ENCODE results near the gene OR10G4. TPM values are rescaled to one million over a fixed set of nuclear protein-coding genes. Genes with fewer than 3 reads are reported as not detected.
"Not testable (repeated sequence)": the region's sequence is repeated elsewhere in the genome, so short reads cannot be mapped to it uniquely, and the experiment has no call there.

The OR10G4 gene, protein sequence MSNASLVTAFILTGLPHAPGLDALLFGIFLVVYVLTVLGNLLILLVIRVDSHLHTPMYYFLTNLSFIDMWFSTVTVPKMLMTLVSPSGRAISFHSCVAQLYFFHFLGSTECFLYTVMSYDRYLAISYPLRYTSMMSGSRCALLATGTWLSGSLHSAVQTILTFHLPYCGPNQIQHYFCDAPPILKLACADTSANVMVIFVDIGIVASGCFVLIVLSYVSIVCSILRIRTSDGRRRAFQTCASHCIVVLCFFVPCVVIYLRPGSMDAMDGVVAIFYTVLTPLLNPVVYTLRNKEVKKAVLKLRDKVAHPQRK
- not detected in 2 replicates for total RNA-seq (2014; rRNA removed; shearing (Covaris generic))

DNA sequence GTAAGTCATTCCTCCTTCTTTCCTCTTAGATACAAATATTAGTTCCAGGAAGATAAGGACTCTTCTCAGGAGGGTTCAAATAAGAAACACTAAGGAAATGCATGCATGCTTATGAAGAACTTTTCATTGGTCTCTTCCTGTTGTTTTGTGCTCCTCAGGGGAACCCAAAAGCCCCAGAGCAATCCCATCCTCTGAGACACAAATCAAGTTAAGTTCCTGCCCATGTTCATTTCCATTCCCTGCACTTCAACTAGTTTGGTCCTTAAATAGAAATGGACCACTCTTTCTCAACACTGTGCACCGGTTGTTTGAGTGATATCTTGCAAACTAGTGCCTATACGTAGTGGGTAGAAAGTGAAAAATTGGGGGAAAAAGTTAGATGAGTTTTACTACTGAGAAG, at the start of gene OR10G4:
Gene OR10G4, plus strand, starts transcription at position 301 of the 400 bp plus-strand sequence. CDS start 2,578 bp downstream, outside the sequence.
- Histone ChIP-seq H3K27me3 (no peaks in the 10 kb centered on the region), H3K4me3 (no peak within 1 kb of the TSS), H3K36me3 (no peaks in the 10 kb centered on the region), H3K9me3 (replicated peaks) (no peaks in the 10 kb centered on the region), H3K4me1 (no peaks in the 10 kb centered on the region), H3K27ac (no peak within 1 kb of the TSS)
- DNase-seq = no peak

DNA sequence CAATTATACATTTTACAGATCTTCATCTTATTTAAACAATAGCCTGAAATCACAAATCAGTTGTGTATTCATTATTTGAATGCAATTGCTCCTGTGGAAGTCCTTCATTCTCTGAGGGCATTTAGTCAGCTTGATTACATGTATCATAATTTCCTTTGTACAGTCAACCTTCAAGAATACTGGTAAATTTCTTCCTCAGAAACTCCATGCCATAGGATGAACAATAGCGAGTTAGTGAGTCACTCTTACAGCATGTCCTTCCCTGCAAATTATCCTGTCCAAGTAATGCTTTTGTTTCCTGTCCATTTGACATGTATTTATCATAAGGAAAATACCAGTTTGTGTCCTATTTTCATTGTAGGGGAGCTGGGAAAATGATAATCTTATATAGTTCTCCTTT, 39.0 kb upstream of the OR10G4 start:
- H3K4me1 ChIP-seq = no peaks in the 10 kb centered on the region
- no peaks in the 10 kb centered on the region for H3K36me3 ChIP-seq
- H3K27me3 ChIP-seq = no peaks in the 10 kb centered on the region
- H3K4me3 ChIP-seq = no peak overlapping the region
- H3K9me3 ChIP-seq (replicated peaks) = no peaks in the 10 kb centered on the region
- no peak for DNase-seq
- no peak overlapping the region for H3K27ac ChIP-seq

DNA sequence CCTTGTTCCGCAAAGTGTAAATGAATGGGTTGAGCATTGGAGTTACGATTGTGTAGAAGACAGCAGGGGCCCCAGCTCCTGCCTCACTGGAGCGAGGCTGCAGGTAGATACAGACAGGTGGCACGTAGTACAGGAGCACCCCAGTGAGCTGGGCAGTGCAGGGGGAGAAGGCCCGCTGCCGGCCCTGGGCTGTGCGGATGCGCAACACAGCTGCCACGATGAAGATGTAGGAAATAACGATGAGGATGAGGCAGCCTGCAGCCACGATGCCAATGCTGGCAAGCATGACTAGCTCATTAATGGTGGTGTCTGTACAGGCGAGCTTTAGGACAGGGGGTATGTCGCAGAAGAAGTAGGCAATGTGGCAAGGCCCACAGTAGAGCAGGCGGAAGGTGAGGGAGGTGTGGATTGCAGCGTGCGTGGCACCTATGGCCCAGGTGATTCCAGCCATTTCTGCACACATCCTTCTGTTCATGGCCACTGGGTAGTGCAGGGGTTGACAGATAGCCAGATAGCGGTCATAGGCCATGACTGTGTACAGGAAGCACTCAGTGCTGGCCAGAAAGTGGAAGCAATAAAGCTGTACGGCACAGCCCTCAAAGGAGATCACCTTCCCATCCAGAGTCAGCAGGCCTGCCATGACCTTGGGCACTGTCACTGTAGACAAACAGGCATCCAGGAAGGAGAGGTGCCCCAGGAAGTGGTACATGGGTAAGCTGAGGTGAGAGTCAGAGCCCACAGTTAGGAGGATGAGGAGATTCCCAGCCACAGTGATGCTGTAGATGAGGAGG, 35.8 kb upstream of the OR10G4 start:
- DNase-seq = no peak
- no peaks in the 10 kb centered on the region for H3K36me3 ChIP-seq
- H3K4me1 ChIP-seq = no peaks in the 10 kb centered on the region
- no peaks in the 10 kb centered on the region for H3K27me3 ChIP-seq
- H3K9me3 ChIP-seq (replicated peaks) = no peaks in the 10 kb centered on the region
- H3K4me3 ChIP-seq = no peak overlapping the region
- no peak overlapping the region for H3K27ac ChIP-seq

DNA sequence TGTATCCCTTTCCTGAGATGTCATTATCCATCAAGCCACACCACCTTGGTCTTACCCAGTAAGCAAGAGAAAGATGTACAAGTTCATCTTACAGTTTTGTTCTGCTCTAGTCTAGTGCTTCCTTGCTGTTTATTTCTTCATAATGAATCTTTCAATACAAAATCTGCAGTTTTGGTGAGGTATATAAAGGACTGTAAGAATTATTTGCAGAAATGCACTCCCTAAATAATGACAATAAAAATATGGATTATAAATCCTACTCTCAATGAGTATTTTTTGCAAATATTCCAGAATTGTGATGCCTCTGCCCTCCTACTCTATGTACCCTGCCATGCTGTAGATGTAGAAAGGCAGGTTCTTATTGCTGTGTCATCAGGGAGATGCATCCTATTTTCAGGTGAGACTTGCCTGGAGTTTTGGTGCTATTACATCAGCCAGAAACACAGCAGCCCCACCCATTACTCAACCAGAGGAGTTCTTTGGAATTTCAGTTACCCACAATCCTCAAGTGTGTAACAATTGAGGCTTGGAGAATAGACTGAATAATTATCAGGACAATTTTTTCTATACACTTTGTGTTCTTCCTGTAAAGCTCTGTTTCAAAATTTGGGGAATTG, 35.0 kb upstream of the OR10G4 start, which contains the start of gene OR10S1:
Gene OR10S1, minus strand, starts transcription at position 51 of the 617 bp plus-strand sequence. CDS start 117 bp downstream, outside the sequence.
- Histone ChIP-seq H3K36me3 (no peaks in the 10 kb centered on the region), H3K4me1 (no peaks in the 10 kb centered on the region), H3K27me3 (no peaks in the 10 kb centered on the region), H3K4me3 (no peak within 1 kb of the TSS), H3K27ac (no peak within 1 kb of the TSS), H3K9me3 (replicated peaks) (no peaks in the 10 kb centered on the region)
- no peak for DNase-seq

DNA sequence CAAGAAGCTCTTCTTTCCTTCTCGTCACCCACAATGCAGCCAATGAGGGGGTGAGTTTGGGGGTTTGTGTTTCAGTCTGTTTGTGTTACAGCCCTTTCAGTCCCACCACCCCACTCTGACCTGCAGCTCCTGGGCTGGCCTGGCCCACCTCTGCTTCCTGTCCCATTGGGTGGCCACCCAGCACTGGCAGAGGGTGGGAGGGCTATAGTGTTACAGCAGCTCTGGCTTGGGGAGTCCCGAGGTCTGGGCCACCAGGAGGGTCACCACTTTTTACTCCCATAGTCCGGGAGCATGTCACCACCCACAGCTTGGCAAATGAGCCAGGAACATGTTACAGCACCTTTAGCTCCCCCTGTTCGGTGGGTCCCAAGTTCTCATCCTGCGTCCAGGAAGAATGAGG, 33.5 kb upstream of the OR10G4 start:
- Histone ChIP-seq H3K4me1 (no peaks in the 10 kb centered on the region), H3K36me3 (no peaks in the 10 kb centered on the region), H3K9me3 (replicated peaks) (no peaks in the 10 kb centered on the region), H3K27me3 (no peaks in the 10 kb centered on the region), H3K4me3 (no peak overlapping the region), H3K27ac (no peak overlapping the region)
- DNase-seq = no peak

DNA sequence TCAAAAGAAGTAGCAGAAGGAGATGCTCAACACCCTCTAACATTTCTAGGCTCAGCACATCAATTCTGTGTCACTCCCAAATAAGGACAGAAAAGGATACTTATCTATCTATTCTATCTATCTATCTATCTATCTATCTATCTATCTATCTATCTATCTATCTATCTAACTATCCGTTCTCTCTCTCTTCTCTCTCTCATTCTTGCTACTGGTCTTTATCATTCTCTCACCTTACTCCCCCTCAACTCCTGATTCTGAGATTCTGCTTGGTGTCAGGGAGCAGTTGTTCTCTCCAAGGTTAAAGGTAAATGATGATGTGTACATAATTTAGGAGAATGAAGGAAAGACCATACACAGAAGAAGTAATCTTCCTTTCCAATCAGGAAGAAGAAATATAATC, 17.7 kb upstream of the OR10G4 start, which contains the start of gene OR10G6:
Gene OR10G6, minus strand, starts transcription at position 43 of the 400 bp plus-strand sequence. Its CDS starts 0 bp downstream, at position 43.
- Histone ChIP-seq H3K27ac (no peak within 1 kb of the TSS), H3K4me3 (no peak within 1 kb of the TSS), H3K36me3 (no peaks in the 10 kb centered on the region), H3K9me3 (replicated peaks) (no peaks in the 10 kb centered on the region), H3K27me3 (no peaks in the 10 kb centered on the region), H3K4me1 (no peaks in the 10 kb centered on the region)
- DNase-seq = no peak

DNA sequence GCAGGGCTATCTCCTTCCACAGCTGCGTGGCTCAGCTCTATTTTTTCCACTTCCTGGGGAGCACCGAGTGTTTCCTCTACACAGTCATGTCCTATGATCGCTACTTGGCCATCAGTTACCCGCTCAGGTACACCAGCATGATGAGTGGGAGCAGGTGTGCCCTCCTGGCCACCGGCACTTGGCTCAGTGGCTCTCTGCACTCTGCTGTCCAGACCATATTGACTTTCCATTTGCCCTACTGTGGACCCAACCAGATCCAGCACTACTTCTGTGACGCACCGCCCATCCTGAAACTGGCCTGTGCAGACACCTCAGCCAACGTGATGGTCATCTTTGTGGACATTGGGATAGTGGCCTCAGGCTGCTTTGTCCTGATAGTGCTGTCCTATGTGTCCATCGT, 3.0 kb downstream of the OR10G4 start:
- not testable (repeated sequence) for H3K27me3 ChIP-seq; DNase-seq; H3K4me3 ChIP-seq; H3K4me1 ChIP-seq; H3K36me3 ChIP-seq; H3K27ac ChIP-seq; H3K9me3 ChIP-seq (replicated peaks)

DNA sequence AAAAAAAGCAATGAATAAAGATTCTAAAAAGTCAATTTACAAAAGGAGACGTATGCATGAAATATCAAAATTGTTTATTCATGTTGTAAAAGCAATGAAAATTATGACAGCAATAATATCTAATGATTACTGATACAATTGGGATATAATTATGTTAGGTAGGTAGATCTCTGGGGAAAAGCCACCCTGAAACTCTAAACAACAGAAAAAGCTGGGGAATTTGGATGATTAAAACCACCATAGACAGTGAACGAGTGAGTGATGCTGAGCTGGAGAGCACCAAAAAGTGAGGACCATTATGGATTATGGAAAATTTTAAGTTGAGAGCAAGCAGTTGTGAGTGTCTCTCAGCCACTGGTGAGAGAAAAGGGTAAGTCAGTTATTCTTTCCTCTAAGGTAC, 13.7 kb downstream of the OR10G4 start, which contains the start of gene OR10G8:
Gene OR10G8, plus strand, starts transcription at position 301 of the 400 bp plus-strand sequence. CDS start 2,825 bp downstream, outside the sequence.
- Histone ChIP-seq H3K27me3 (no peaks in the 10 kb centered on the region), H3K4me3 (no peak within 1 kb of the TSS), H3K36me3 (no peaks in the 10 kb centered on the region), H3K27ac (no peak within 1 kb of the TSS), H3K4me1 (no peaks in the 10 kb centered on the region), H3K9me3 (replicated peaks) (no peaks in the 10 kb centered on the region)
- no peak for DNase-seq

DNA sequence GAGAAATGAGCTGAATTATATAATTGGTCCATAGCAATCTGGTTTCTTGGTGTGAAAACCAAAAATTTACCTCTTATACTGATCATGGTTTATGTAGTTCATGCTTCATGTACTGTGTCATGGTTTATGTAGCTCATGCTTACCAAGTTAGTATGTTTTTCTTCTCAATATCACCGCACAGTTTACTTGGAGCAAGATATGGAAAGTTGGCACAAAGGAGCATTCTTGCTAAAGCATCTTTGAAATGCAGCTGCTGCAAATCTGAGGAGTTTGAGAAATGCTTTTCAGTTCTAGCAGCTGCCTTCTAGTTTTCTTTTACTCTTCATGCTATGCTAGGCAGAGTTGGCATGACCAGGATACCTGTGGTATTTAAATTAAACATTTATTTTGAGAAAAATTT, 23.9 kb downstream of the OR10G4 start:
- Histone ChIP-seq H3K36me3 (no peaks in the 10 kb centered on the region), H3K9me3 (replicated peaks) (no peaks in the 10 kb centered on the region), H3K4me1 (no peaks in the 10 kb centered on the region), H3K4me3 (no peak overlapping the region), H3K27ac (no peak overlapping the region), H3K27me3 (no peaks in the 10 kb centered on the region)
- DNase-seq = no peak

DNA sequence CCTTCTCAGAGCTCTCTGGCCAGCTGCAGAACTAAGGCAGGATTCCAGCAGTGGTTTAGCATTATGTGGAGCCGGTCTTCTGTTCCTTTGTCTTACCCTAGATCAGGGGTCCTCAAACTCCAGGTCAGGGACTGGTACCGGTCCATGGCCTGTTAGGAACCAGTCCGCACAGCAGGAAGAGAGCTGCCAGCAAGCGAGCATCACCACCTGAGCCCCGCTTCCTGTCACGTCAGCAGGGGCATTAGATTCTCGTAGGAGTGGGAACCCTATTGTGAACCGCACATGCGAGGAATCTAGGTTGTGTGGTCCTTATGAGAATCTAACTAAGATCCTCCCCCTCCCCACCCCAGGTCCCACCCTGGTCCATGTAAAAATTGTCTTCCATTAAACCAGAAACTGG, 26.8 kb downstream of the OR10G4 start:
- H3K4me3 ChIP-seq = no peak overlapping the region
- no peaks in the 10 kb centered on the region for H3K27me3 ChIP-seq
- no peak overlapping the region for H3K27ac ChIP-seq
- DNase-seq = no peak
- H3K9me3 ChIP-seq (replicated peaks) = no peaks in the 10 kb centered on the region
- no peaks in the 10 kb centered on the region for H3K36me3 ChIP-seq
- H3K4me1 ChIP-seq = no peaks in the 10 kb centered on the region

DNA sequence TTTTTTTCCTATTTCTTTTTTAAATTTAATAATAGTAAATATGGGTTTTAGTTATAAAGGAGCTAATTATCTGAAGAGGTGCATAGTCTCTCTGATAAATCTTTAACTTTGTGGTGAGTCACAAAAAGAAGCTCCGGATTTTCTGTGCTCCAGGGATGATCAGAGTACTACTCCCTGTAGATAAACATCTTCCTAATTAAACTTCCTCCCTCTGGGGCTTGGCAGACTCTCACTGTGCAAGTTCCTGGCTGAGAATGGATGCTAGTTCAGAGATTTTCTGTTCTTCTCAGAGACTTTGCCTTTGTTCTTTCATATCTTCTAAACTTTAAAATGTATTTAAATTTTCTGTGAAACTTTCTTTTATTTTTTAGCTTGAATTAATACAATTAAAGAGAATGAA, 28.5 kb downstream of the OR10G4 start, which contains the start of gene OR10G7:
Gene OR10G7, minus strand, starts transcription at position 72 of the 400 bp plus-strand sequence. CDS start 2,324 bp downstream, outside the sequence.
- H3K4me1 ChIP-seq = no peaks in the 10 kb centered on the region
- no peak within 1 kb of the TSS for H3K4me3 ChIP-seq
- no peak for DNase-seq
- H3K27ac ChIP-seq = no peak within 1 kb of the TSS
- no peaks in the 10 kb centered on the region for H3K36me3 ChIP-seq
- no peaks in the 10 kb centered on the region for H3K27me3 ChIP-seq
- no peaks in the 10 kb centered on the region for H3K9me3 ChIP-seq (replicated peaks)

DNA sequence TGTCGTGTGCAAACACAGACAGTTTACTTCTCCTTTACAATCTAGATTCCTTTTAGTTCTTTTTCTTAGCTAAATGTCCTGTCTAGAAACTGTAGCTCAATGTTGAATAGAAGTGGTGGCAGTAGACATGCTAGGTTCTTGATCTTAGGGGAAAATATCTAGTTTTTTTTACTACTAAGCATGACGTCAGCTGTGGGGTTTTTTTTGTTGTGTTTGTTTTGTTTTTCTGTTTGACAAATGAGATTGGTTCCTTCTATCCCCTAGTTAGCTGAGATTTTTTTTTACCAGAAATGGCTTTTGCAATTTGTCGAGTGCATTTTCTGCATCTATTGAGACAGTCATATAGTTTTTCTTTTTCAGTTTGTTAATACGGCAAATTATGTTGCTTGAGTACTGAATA, 30.6 kb downstream of the OR10G4 start:
- no peak for DNase-seq
- no peak overlapping the region for H3K4me3 ChIP-seq
- H3K36me3 ChIP-seq = no peaks in the 10 kb centered on the region
- H3K27me3 ChIP-seq = no peaks in the 10 kb centered on the region
- H3K27ac ChIP-seq = no peak overlapping the region
- H3K4me1 ChIP-seq = no peaks in the 10 kb centered on the region
- H3K9me3 ChIP-seq (replicated peaks) = no peaks in the 10 kb centered on the region

DNA sequence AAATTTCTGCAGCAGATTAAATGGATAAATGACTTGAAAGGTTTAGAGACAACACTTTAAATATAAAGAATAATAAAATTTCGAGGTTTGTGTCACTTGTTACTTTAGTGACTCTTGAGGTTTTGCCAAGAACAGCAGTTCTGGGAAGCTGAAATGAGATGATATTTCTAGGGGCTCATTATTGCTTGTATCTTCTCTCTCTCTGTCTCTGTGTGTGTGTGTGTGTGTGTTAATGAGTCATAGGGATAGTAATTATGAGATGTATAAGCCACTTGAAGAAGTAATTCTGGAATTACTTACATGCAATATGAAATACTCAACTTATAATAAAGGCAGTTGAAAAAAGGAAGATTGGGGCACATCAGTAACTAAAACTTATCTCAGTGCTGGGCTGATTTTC, 38.0 kb downstream of the OR10G4 start:
- Histone ChIP-seq H3K9me3 (replicated peaks) (no peaks in the 10 kb centered on the region), H3K27ac (no peak overlapping the region), H3K4me1 (no peaks in the 10 kb centered on the region), H3K36me3 (no peaks in the 10 kb centered on the region), H3K4me3 (no peak overlapping the region), H3K27me3 (no peaks in the 10 kb centered on the region)
- no peak for DNase-seq

DNA sequence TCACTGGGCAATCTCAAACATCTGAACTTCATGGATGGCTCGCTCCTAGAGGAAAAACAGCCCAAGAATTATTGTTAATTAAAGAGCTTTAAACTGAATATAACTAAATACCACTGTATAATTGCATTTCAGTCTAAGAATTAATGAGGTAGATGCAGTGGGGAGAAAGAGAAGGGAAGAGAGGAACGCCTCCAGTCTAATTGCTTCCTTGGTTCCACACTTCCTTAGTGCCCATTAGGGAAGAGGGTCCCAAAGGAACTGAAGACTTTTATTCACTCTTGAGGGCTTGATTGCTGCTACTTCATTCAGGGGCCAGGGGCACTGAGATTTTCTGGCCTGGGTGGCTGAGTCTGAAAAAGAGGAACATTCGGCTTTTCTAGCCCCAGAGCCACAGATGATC, 40.2 kb downstream of the OR10G4 start:
- H3K9me3 ChIP-seq (replicated peaks) = no peaks in the 10 kb centered on the region
- no peak overlapping the region for H3K27ac ChIP-seq
- H3K27me3 ChIP-seq = no peaks in the 10 kb centered on the region
- H3K4me1 ChIP-seq = no peaks in the 10 kb centered on the region
- no peaks in the 10 kb centered on the region for H3K36me3 ChIP-seq
- H3K4me3 ChIP-seq = no peak overlapping the region
- no peak for DNase-seq

Data from SJCRH30 (cell line).